Urothelium cell line (cell line): ENCODE measurements around the gene HPCAL1.
"Not testable (repeated sequence)": the region's sequence is repeated elsewhere in the genome, so short reads cannot be mapped to it uniquely, and the experiment has no call there.

Source experiments
- DNase-seq: peaks from one replicate; pipeline ENCODE4 v3.0.0; 2011; ENCODE audit warnings: low spot score, mixed read lengths
- FAIRE-seq: peaks from 2 replicates; lab custom pipeline; 2011; peaks lifted over from hg19 to GRCh38; lab: Jason Lieb, UNC

The HPCAL1 gene

DNA sequence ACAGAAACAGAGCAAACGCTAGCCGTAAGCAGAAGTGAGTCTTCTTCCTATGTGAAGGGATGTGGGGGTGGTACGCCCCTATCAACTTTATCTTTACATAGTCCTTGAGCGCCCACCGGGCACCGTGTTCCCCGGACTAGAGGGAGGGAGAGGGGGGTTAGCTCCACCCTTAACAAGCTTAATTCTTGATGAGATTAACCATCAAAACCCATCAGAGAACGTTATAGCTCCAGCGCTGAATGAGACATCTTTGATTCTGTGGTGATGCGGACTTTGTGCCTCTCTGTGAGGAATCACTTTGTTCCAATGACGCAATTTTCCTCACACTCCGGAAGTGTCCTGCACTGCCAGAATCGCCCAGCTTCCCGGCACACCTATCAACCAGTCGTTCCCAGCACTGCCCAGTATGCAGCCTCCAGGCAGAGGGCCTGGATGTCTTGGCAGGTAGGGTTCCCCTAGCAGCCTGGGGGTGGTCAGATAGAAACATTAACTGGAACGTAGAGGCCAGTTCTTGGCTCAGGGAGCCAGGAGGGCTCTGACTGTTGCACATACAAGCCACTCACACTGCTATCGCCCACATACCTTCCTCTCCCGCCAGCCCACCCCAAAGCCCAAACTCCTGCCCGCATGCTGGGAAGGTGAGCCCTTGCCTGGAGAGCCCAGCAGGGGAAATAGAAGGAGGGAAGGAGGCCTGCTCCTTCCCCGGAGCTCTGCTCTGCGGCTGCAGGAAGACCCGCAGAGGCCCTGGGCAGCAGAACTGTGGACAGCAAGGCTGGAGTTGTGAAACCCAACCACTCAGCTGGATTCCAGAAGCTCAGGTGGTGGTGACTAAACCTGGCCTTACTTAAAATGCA is 147.4 kb downstream of the HPCAL1 start:
- FAIRE-seq: no peak
- DNase-seq: no peak

DNA sequence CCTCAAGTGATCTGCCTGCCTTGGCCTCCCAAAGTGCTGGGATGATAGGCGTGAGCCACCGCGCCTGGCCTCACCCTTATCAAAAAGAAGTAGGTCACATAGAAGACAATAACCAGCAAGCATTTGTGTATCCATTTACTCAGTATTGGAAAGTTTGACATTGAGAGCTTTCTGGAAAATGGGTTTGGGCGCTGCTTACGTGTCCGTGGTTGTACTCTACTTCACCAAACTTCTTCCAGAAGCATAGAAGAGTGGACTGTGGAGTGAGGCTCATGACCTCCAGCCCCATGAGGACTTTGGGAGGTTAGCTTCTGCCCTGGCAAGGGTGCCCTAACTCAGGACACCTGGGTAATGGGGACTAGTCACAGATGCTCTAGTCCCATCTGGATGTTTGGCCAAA is 149.1 kb downstream of the HPCAL1 start:
- FAIRE-seq: no peak
- no peak for DNase-seq

DNA sequence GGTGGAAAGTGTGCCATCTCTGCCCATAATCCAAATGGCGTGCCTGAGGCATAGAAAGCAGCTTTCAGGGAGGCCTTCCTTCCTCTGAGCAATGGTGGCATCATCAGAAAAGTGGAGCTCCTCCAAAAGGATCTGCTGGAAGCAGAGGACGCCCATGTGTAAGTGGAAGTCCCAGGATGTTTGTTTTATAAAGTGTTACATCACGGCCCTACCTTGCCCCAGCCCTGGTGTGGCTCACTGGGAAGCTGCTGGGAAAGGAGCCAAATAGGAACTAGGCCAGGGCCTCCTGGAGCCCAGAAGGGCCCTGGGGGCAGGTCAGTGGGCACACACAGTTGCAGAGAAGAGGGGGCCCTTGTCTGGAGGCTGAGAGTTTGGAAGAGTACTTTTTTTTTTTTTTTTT is 149.6 kb downstream of the HPCAL1 start:
- peak; percentile 79 for DNase-seq
- FAIRE-seq: no peak

DNA sequence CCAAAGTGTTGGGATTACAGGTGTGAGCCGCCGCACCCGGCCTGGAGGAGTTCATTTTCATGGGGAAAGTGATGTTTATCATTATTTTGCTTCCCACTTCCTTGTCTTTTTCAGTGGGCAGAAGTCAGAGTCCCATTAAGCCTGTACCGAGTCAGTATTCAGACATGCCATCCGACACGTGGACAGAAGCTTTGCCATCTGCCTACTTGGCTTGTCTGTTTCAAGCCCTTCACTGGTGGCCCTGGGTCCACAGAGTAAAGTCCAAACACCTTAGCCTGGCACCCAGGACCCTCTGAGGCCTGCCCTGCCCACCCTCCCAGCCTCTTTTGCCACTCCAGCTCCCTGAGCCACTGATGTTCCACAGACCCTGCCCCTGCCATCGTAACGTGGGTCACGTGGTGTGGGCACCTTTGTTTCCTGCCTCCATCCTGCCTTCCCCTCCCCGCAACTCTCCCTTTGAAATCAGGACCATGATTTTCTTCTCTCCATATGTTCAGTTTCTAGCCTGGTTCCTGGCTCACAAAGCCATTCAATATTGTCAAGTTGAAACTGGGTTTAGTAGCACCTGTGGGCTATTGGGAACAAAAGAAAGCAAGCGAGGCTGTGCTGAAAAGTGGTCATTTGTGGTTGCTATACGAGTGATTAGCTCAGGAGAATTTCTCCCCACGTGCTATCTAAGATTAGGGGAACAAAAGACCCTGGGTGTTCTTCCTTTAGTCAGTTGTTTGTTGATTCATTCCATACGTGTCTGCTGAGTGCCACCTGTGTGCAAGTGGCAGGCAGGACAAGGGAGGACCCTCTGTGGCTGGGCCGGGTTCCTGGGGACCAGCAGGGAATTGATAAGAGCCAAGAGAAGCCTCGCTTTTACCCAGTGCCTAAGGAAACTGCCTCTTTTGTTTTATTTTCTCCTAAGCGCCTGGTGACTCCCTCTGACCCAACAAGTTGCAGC is 150.5 kb downstream of the HPCAL1 start:
- no peak for DNase-seq
- FAIRE-seq: no peak

DNA sequence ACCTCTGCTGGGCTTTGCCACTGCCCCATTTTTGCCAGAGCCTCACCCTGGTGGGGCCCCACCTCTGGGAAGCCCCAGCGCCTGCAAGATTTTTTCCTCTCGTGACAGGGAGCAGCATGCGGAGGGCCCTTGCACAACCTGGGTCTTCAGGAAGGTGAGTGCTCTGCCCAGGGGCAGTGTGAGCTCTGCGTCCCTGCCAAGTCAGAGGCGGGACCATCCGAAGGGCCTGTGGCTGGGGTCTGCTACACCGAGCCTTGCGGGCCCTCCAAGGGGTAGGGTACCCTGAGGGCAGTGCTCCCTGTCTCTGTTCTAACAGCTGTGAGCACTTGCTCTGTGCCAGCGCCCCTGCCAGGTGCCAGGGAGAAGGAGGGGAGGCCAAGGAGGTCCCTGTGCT is 151.2 kb downstream of the HPCAL1 start:
- DNase-seq (no peak), FAIRE-seq (no peak)

DNA sequence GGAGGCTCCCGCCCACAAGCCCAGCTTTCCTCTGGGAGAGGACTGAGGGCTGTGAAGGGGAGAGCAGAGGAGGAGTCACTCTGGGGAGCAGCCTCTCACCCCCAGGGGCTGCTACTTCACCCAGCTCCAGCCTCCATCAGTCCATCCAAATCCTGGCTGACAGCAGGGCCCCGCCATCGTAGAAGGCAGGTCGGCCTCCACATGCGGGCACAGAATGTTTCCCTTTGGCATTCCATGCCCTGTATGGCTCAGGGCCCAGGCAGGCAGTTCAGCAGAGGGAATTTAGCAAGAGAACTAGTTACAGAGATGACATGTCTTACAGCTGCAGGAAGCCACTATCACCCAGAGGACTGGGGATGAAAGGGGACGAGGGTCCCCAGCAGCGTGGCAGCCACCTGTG is 151.8 kb downstream of the HPCAL1 start:
- DNase-seq (no peak), FAIRE-seq (no peak)

DNA sequence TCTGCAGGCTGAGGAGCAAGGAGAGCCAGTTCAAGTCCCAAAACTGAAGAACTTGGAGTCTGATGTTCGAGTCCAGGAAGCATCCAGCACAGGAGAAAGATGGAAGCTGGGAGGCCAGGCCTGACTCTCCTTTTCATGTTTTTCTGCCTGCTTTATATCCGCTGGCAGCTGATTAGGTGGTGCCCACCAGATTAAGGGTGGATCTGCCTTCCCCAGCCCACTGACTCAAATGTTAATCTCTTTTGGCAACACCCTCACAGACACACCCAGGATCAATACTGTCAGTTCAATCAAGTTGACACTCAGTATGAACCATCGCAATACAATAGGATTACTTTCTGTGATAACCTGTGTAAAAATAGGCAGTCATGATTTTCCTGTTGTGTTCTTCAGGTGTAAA is 154.5 kb downstream of the HPCAL1 start:
- FAIRE-seq, DNase-seq: not testable (repeated sequence)

DNA sequence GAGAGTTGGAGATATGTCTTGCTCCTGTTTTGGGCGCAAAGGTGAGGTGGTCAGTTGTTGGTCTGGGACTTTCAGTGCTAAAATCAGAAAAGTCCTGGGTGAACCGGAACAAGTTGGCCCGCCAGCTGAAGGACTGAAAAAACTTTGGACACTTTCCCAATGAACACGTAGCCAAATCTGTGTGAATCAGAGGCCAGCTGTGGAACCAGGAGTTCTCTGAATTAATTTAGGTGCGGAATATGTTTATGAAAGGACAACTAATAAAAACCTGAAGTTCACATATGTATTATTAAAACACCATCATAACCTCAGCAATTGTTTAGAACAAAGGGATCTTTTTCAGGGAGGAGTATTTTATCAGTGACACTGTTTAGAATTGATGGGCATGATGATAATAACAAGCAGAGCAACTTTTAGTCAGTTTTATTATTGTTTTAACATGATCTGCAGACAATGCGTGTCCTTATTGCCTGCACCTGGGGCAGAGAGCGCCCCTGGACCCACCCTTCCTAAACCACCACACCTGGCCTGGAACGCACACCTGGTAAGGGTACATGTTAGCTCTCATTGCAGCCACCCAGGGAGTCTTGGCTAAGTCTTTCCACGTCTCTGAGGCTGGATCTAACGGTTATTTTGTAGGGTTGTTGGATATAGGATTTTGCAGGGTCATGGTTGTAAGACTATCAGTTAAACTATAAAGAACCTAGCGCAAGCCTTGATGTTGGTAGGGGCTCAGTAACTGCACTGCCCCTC is 155.3 kb downstream of the HPCAL1 start:
- FAIRE-seq (no peak), DNase-seq (no peak)

DNA sequence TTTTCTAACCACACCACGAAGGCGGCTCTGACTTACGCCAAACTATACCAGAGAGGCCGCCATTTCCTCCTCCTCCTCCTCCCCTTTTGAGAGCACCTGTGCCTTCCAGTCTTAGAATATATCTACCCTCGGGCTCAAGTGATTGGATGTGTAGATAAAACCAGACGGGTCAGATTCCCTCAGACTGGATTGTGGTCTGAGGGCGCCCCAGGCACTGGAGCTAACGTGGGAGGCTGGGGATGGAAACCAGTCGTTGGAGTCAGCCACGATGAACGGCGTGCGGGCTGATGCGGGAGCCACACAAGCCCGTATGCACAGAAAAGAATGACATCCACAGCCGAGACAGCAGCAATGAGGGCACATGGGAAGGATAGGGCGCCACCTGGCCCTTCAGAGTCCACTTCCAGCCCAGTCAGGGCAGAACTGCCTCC is 157.7 kb downstream of the HPCAL1 start:
- FAIRE-seq: no peak
- no peak for DNase-seq

DNA sequence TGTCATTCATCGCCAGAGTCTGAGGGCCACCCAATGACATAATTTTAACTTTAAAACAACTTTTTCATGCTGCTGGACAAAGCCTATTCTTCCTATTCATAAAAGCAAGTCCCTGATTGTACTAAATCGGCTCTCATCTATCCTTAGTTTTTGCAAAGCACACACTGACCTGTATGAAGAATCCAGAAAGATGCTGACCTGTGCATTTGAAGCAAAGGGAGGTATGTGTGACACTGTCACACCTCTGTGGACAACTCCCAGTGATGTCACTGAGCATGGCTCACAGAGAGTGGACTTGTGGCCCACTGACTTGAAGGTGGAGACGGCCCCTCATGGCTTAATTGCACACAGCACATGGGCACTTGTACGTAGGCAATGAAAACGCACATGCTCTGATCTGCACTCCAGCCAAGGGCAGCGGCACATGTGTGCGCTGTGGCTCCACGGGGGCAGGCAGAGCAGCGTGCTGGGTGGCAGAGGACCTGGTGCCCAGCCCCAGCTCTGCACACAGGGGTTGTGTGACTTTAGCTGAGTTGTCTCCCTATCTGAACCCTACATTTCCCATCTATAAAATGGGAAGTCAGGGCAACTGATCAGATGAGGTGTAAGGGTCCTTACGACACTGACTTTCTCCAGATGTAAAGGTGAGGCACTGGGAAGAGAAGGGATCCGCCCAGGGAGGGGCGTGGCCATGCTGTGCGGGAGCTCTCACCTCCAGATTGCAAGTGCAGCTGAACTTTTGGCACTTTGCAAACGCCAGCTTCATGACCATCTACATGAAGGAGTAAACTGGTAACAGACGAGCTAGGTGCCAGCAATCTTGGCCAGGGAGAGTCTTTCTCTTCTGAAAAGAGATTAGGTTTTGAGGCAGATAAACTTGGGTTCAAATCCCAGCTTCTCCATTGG is 159.7 kb downstream of the HPCAL1 start:
- DNase-seq (no peak), FAIRE-seq (no peak)

DNA sequence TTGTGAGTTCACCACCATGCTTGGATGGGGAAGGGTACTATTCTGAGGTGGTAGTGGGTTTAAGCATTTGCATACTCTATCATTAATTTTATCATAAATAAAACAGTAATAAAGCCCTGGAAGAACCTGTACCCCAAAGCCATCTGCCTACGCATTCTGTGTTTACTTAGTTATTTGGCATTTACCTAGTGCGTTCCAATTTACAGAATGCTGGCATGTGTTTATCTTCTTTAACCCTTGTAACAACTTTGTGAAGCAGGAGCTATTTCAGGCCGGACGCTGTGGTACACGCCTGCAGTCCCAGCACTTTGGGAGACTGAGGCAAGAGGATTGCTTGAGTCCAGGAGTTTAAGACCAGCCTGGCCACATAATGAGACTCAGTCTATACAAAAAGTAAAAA is 163.2 kb downstream of the HPCAL1 start:
- no peak for DNase-seq
- no peak for FAIRE-seq

DNA sequence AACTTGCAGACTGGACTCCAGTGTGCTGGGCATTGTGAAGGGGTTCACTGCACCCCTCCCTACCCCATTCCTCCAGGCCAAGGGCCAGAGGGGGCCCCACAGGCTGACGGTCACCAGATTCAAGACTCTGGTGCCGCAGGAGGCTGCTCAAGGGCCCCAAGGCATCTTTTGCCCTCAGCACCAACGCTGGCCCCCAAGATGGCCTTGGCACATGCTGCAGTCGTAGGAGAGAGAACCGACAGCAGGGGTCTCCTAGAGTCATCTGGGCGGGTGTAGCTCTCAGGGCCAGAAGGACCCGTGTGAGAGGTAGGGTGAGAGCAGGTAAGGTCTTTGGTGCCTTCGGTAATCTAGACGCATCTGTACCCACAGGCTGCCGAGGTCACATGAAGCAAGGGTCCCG is 164.1 kb downstream of the HPCAL1 start:
- FAIRE-seq: no peak

DNA sequence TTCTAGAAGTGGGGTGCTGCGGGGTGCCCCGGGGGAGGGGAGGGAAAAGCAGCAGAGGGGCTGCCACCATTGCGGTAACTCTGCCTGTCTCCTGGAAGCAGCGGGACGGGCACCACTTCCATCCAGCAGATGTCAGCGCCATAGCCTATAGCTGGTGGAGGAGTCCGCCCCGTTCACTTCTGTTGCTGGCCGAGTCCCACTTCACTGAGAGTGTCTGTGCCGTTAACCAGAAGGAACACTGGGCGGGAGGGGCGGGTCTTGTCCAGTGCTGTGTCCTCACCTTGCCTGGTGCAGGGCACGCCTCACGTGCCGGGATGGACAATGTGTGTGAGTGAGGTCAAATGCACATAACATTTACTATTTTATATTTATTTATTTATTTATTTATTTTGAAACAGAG is 164.7 kb downstream of the HPCAL1 start:
- DNase-seq (no peak), FAIRE-seq (no peak)

More for the DNA sequence above, 164.1 kb downstream of the HPCAL1 start:
- no peak for DNase-seq

DNA sequence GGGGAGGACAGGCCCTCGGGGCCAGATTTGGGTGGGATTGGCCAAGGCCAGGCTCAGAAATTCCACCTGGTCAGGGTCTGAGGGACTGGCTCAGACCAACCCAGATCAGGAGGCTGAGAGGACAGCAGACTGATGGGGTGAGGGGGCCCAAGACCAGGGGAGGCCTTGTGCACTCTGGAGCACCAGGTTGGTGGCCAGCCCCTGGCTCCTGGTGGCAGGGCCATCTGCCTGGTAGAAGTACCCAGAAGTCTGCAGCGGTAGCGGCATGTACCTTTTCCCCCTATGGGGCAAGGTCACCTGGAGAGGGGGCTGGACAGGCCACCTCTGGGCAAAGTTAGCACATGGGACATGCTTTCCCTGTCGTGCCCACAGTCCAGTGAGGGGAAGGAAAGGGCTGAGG is 166.6 kb downstream of the HPCAL1 start:
- DNase-seq (no peak), FAIRE-seq (no peak)

DNA sequence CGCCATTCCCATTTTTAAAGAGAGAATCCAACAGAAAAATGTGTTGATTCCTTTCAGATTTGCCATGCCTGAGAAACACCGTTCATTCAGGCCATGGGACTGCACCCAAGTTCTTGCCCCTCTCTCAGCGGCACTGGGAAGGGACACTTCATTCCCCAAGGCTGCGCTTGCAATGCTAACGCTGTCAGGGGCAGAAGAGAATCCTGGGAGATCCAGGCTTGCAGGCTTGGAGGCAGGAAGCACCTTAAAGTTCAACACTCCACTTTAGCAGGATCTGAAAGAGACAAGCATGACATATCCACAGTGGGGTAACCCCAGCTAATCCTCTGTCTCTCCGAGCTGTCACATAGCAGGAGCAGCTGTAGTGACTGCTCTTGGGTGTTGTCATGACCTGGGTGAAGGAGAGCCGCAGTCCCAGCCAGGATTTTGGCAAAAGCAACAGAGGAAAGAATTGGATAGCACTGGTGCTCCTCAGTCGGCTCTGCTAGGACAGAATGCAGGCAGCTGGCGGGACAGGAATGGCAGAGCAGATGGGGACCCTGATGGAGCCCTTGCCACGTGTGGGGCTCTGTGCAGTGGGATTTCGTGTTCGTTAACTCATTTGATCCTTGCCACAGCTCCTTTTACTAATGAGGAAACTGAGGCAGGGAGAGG is 167.4 kb downstream of the HPCAL1 start:
- DNase-seq (no peak), FAIRE-seq (peak; percentile 9)

DNA sequence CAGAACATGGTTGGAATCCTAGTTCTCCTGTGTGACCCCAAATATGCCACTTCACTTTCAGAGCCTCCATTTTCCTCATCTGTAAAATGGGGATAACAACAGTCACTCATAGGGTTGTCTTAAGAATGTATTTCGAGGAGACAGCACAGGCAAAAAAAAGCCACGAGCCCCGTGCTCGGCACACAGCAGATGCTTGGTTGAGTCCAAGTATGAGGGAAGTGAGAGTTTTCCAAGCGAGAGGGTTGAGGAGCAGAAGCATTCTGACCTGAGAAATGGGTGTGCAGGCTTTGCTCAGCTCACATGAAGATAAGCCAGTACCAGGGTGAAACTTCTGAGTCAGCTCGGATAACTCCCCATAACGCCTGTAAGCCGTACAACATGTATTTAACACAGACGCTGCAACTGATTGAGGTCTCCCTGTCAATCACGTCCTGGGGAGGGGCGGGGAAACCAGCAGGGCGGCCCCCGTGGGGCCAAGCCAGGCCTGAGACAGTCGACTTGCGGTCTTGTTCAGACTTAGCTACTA is 168.4 kb downstream of the HPCAL1 start:
- no peak for FAIRE-seq
- DNase-seq: no peak

DNA sequence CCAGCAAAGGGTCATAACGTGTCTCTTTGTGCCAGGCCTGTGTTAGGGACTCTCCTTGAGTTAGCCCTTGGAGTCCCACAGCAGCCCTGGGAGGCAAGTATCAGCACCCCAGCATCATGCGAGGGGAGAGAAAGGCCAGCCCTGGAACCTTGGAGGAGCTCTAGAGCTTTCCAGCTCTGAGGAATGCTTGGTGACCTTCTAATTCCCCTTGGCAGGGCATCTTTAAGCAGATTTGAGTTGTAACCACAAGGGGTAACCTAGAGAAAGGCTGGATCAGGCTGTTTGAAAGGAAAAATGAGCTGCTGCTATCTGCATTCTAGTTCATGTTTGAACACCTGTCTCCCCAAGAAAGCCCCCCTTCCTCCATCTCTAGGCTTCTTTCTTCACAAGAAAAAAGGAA is 169.3 kb downstream of the HPCAL1 start:
- FAIRE-seq (no peak), DNase-seq (no peak)

DNA sequence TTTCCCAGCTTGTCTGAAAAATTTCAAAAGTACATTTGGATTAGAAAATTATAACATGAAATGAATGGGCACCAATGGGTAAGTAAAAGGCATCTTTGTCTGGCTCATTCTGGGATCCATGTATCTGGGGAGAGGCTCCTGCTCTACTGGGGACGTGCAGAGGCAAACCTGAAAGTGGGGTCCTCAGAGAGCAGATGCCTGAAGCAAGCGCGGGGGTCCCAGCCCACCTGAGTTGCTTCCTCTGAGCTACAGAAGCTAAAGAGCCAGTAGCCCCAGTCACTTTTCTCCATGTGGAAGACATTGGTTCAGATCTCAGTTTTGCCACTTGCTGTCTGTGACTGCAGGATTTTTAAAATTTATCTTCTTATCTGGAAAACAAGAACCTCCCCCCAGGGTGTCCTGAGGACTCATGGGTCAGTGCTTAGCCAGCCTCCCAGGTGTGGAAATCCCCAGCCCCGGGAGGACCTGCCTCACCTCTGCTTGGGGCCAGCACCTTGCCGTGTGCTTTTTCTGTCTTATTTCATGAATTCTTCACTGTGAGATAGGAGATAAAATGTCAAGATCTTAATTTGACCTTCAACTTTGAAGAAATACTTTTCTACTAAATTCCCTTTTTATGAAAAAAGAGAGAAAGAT is 170.5 kb downstream of the HPCAL1 start:
- FAIRE-seq (no peak), DNase-seq (no peak)

DNA sequence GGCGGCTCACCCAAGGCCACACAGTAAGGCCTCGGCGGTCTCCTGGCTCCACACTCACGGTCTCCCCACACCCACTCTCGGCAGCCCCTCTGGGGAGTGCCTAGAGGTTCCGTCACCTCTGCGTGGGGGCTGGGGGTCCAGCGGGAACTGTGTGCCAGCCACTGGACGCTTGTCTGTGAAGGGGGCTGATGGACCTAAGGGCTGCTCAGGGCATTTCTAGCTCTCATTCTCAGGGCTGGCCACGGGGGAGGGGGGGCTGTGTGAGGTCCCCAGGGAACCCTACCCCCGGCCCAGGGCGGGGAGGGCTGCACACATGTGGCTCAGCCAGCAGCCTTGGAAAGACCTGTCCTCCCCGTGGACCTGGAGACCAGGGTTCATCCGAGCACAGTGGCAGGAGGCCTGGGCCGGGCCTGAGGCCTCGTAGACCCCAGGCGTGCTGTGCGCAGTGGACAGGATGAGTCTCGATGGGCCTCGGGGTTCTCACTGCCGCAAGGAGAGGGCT is 172.6 kb downstream of the HPCAL1 start:
- FAIRE-seq: no peak

More for the DNA sequence above, 172.6 kb downstream of the HPCAL1 start:
- no peak for DNase-seq
